Neural cell (in vitro differentiated cells): ENCODE results near the gene GTF2A1. TPM values are rescaled to one million over a fixed set of nuclear protein-coding genes. Genes with fewer than 3 reads are reported as not detected.

Experiments used
- H2AFZ ChIP-seq: fragments of 200-600, 300-800 bp; sonication (generic), shearing (Covaris generic); 2 replicates; pipeline ENCODE4 v1.6.0; 2014; ENCODE audit warnings: low read depth, mild to moderate bottlenecking, antibody characterized with exemption, low read length, moderate library complexity
- H3F3A ChIP-seq: fragments of 200-600 bp; shearing (Covaris generic); 2 replicates; pipeline ENCODE4 v1.6.1; 2016; ENCODE audit warnings: mild to moderate bottlenecking, moderate library complexity, mixed read lengths, antibody characterized with exemption, low read length; ENCODE audit not compliant: insufficient read depth, poor library complexity, severe bottlenecking
- H3K27ac ChIP-seq: fragments of 200-600, 300-800 bp; sonication (generic), shearing (Covaris generic); 2 replicates; pipeline ENCODE4 v1.5.1; 2014; ENCODE audit warnings: mild to moderate bottlenecking, low read length, moderate library complexity
- H3K27me3 ChIP-seq: fragments of 300-800, 200-600 bp; sonication (generic), shearing (Covaris generic); 2 replicates; pipeline ENCODE4 v1.6.0; 2014; ENCODE audit warnings: mild to moderate bottlenecking, low read depth, low read length, moderate library complexity; ENCODE audit not compliant: insufficient read depth
- H3K36me3 ChIP-seq: fragments of 300-800, 200-600 bp; sonication (generic), shearing (Covaris generic); 2 replicates; pipeline ENCODE4 v1.5.1; 2014; ENCODE audit warnings: mild to moderate bottlenecking, antibody characterized with exemption, low read length, moderate library complexity; ENCODE audit not compliant: insufficient read depth
- H3K4me2 ChIP-seq: fragments of 300-800, 200-600 bp; sonication (generic), shearing (Covaris generic); 2 replicates; pipeline ENCODE4 v1.6.0; 2014; ENCODE audit warnings: mild to moderate bottlenecking, low read length
- H3K4me3 ChIP-seq: fragments of 300-800, 200-600 bp; sonication (generic), shearing (Covaris generic); 2 replicates; pipeline ENCODE4 v1.5.1; 2014; ENCODE audit warnings: mild to moderate bottlenecking, low read length, moderate library complexity
- H3K79me2 ChIP-seq: fragments of 200-600 bp; shearing (Covaris generic); replicated peaks from 2 replicates; pipeline ENCODE4 v1.6.0; 2014; ENCODE audit warnings: mild to moderate bottlenecking, low read length, moderate library complexity; ENCODE audit not compliant: insufficient read depth
- H3K9ac ChIP-seq: fragments of 300-800, 200-600 bp; sonication (generic), shearing (Covaris generic); 2 replicates; pipeline ENCODE4 v1.6.1; 2016; ENCODE audit warnings: mild to moderate bottlenecking, low read length, mixed read lengths
- H3K9me2 ChIP-seq: fragments of 200-600 bp; shearing (Covaris generic); 2 replicates; pipeline ENCODE4 v1.6.1; 2016; ENCODE audit warnings: mild to moderate bottlenecking, low read length, mixed read lengths; ENCODE audit not compliant: insufficient read depth
- H3K9me3 ChIP-seq: fragments of 200-600, 300-800 bp; sonication (generic), shearing (Covaris generic); 2 replicates; pipeline ENCODE4 v1.6.1; 2016; ENCODE audit warnings: mild to moderate bottlenecking, mixed run types, low read length, moderate library complexity, mixed read lengths
- H4K20me1 ChIP-seq: fragments of 200-600 bp; shearing (Covaris generic); 2 replicates; pipeline ENCODE4 v1.6.1; 2016; ENCODE audit warnings: mild to moderate bottlenecking, mixed run types; ENCODE audit not compliant: insufficient read depth
- CTCF ChIP-seq: fragments of 450-650 bp; IDR thresholded peaks from 2 replicates; pipeline ENCODE4 v1.5.1; 2014; ENCODE audit warnings: antibody characterized with exemption, mild to moderate bottlenecking, moderate library complexity; ENCODE audit not compliant: poor library complexity, severe bottlenecking
- EP300 ChIP-seq: fragments of 450-650 bp; conservative IDR thresholded peaks from 2 replicates; pipeline ENCODE4 v1.6.1; 2014; ENCODE audit warnings: antibody characterized with exemption, mild to moderate bottlenecking, moderate library complexity; ENCODE audit not compliant: poor library complexity, severe bottlenecking
- EZH2 ChIP-seq: fragments of 200-600, 300-800 bp; shearing (Covaris generic), sonication (generic); IDR thresholded peaks from 2 replicates; pipeline ENCODE4 v1.6.1; 2014; ENCODE audit warnings: antibody characterized with exemption, low read length, borderline replicate concordance, mild to moderate bottlenecking; ENCODE audit not compliant: insufficient read depth, poor library complexity, severe bottlenecking
- MXI1 ChIP-seq: fragments of 450-650 bp; conservative IDR thresholded peaks from 2 replicates; pipeline ENCODE4 v1.6.1; 2014; ENCODE audit warnings: antibody characterized with exemption, mild to moderate bottlenecking; ENCODE audit not compliant: poor library complexity, severe bottlenecking
- POLR2AphosphoS5 ChIP-seq: IDR thresholded peaks from 2 replicates; pipeline ENCODE4 v1.6.1; 2012
- RAD21 ChIP-seq: fragments of 450-650 bp; conservative IDR thresholded peaks from 2 replicates; pipeline ENCODE4 v1.6.1; 2014; ENCODE audit warnings: antibody characterized with exemption, mild to moderate bottlenecking, moderate library complexity
- REST ChIP-seq: IDR thresholded peaks from 2 replicates; pipeline ENCODE4 v1.6.1; 2012; ENCODE audit warnings: borderline replicate concordance
- SMC3 ChIP-seq: fragments of 450-650 bp; conservative IDR thresholded peaks from 2 replicates; pipeline ENCODE4 v1.6.1; 2014; ENCODE audit warnings: antibody characterized with exemption, mild to moderate bottlenecking, moderate library complexity; ENCODE audit not compliant: poor library complexity
- TAF1 ChIP-seq: IDR thresholded peaks from 2 replicates; pipeline ENCODE4 v1.6.1; 2012; ENCODE audit warnings: low read depth
- polyA plus RNA-seq: library from polyadenylated mRNA; depleted of rRNA; stranded (reverse); fragments of >200 nt; gene quantifications from 2 replicates; pipeline ENCODE4 v1.2.3, GENCODE V29; 2014

Gene GTF2A1
- polyA plus RNA-seq, 1 donor from 2014 or later, result 37.3 TPM

GRCh38 chr14:81170104-81170828 is 50.5 kb downstream of the GTF2A1 start:
- peak; percentile 41 for TF ChIP-seq REST
- no peak for TF ChIP-seq EZH2
- peak; percentile 59 for TF ChIP-seq POLR2AphosphoS5
- peak; percentile 96 for TF ChIP-seq CTCF
- TF ChIP-seq EP300, result no peak
- peak; percentile 83 for TF ChIP-seq MXI1
- TF ChIP-seq SMC3, result peak; percentile 93
- TF ChIP-seq RAD21, result peak; percentile 84
- peak; percentile 49 for TF ChIP-seq TAF1

GRCh38 chr14:81169711-81170103 is 51.1 kb downstream of the GTF2A1 start:
- Histone ChIP-seq H3F3A (no peaks in the 10 kb centered on the region), H3K9me2 (no peaks in the 10 kb centered on the region), H3K79me2 (no peaks in the 10 kb centered on the region), H3K27me3 (no peaks in the 10 kb centered on the region), H3K4me3 (peak overlapping the region; percentile 75), H3K36me3 (no peaks in the 10 kb centered on the region), H3K27ac (peak overlapping the region; percentile 78), H3K9me3 (no peaks in the 10 kb centered on the region), H2AFZ (peak overlapping the region; percentile 89), H3K4me2 (peak overlapping the region; percentile 59), H4K20me1 (no peaks in the 10 kb centered on the region), H3K9ac (peak overlapping the region; percentile 73)
- no peak for TF ChIP-seq EP300
- TF ChIP-seq CTCF, result no peak
- TF ChIP-seq SMC3, result no peak
- TF ChIP-seq POLR2AphosphoS5, result no peak
- TF ChIP-seq RAD21, result no peak
- no peak for TF ChIP-seq TAF1
- TF ChIP-seq REST, result no peak

More at GRCh38 chr14:81170104-81170828, 50.5 kb downstream of the GTF2A1 start:
- Histone ChIP-seq H3K4me2 (peak overlapping the region; percentile 59), H3K4me3 (peak overlapping the region; percentile 75), H2AFZ (peak overlapping the region; percentile 89), H3K9ac (peak overlapping the region; percentile 73), H3K9me3 (no peaks in the 10 kb centered on the region), H4K20me1 (no peaks in the 10 kb centered on the region), H3K9me2 (no peaks in the 10 kb centered on the region), H3K27ac (peak overlapping the region; percentile 78), H3F3A (no peaks in the 10 kb centered on the region), H3K27me3 (no peaks in the 10 kb centered on the region), H3K36me3 (no peaks in the 10 kb centered on the region), H3K79me2 (no peaks in the 10 kb centered on the region)
